Thyroid gland (tissue), 4 donors: ENCODE measurements around the gene UNKL.

Experiments
- POLR2A ChIP-seq, 2 donors: fragments of 450-650 bp; IDR thresholded peaks; one replicate each; pipeline ENCODE4 v1.6.1; 2017; ENCODE audit warnings: antibody characterized with exemption in 2 of 2, mild to moderate bottlenecking in 2 of 2, moderate library complexity in 1 of 2
- TF ChIP-seq, protein P1 (sequence below), 6 experiments: fragments of 200-600 bp in 3 of 6; fragments of 450-650 bp in 3 of 6; sonication (generic) in 3 of 6; IDR thresholded peaks; one replicate each; pipeline ENCODE4 v1.5.1; 2016 to 2019; ENCODE audit warnings: antibody characterized with exemption in 6 of 6, mild to moderate bottlenecking in 2 of 6, inconsistent platforms in 1 of 6, moderate library complexity in 1 of 6

DNA sequence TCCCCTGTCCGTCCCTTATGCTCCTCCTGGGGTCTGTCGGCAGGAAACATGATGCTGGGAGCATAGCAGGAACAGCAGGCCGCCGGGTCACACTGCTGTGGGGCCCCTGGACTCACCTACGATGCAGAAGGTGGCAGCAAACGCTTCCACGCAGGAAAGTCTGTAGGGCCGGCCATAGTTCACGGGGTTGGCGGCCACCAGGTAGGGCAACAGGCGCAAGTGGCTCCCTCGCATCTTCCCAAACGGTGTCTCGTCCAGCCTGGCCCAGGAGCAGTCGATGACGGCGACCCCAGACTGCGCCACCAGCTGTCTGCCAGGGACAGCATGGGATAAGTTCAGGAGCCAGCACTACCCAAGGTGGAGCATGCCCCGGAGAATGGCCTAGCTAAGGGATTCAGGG is 63.8 kb downstream of the UNKL start:
- TF ChIP-seq, protein P1, sequence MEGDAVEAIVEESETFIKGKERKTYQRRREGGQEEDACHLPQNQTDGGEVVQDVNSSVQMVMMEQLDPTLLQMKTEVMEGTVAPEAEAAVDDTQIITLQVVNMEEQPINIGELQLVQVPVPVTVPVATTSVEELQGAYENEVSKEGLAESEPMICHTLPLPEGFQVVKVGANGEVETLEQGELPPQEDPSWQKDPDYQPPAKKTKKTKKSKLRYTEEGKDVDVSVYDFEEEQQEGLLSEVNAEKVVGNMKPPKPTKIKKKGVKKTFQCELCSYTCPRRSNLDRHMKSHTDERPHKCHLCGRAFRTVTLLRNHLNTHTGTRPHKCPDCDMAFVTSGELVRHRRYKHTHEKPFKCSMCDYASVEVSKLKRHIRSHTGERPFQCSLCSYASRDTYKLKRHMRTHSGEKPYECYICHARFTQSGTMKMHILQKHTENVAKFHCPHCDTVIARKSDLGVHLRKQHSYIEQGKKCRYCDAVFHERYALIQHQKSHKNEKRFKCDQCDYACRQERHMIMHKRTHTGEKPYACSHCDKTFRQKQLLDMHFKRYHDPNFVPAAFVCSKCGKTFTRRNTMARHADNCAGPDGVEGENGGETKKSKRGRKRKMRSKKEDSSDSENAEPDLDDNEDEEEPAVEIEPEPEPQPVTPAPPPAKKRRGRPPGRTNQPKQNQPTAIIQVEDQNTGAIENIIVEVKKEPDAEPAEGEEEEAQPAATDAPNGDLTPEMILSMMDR (IDR thresholded peaks at IDR 0.05): no peak
- no peak for TF ChIP-seq POLR2A (IDR thresholded peaks at IDR 0.05)
